Right lobe of liver (tissue), 6 donors: ENCODE data around the gene ZNF865. TPM values are rescaled to one million over a fixed set of nuclear protein-coding genes. Genes with fewer than 3 reads are reported as not detected.

Experiments used
- ATAC-seq, 4 donors: fragments of 200-7000 bp; cut with Tn5 transposase; one replicate each; pipeline ENCODE4 v1.9.1; 2020; ENCODE audit warnings: mild to moderate bottlenecking in 4 of 4, moderate library complexity in 4 of 4
- DNase-seq, 3 donors: peaks; one replicate each; pipeline ENCODE4 v3.0.0-alpha.2; 2020
- H3K27ac ChIP-seq, 3 donors: fragments of 200-600 bp; one replicate each; pipeline ENCODE4 v1.8.0; 2022
- H3K27me3 ChIP-seq, 2 donors: fragments of 200-600 bp; one replicate each; pipeline ENCODE4 v1.8.0; 2022
- H3K36me3 ChIP-seq, 4 donors: fragments of 200-600 bp; sonication (generic) in 1 of 4; one replicate each; pipeline versions ENCODE4 v1.5.1 to v1.8.0; 2017 to 2022; ENCODE audit warnings: control low read depth in 1 of 4
- H3K4me1 ChIP-seq, 4 donors: fragments of 200-600 bp; sonication (generic) in 1 of 4; one replicate each; pipeline versions ENCODE4 v1.5.1 to v1.8.0; 2017 to 2022; ENCODE audit warnings: control low read depth in 1 of 4
- H3K4me3 ChIP-seq, 3 donors: fragments of 200-600 bp; one replicate each; pipeline ENCODE4 v1.8.0; 2022
- H3K9me3 ChIP-seq, 4 donors: fragments of 200-600 bp; sonication (generic) in 1 of 4; one replicate each; pipeline versions ENCODE4 v1.5.1 to v1.8.0; 2017 to 2022; ENCODE audit warnings: control low read depth in 1 of 4
- POLR2A ChIP-seq: fragments of 450-650 bp; IDR thresholded peaks from one replicate; pipeline ENCODE4 v1.6.1; 2017; ENCODE audit warnings: antibody characterized with exemption, mild to moderate bottlenecking
- WGBS: methylation state at CpG from one replicate; pipeline ENCODE4 v1.1.6; 2018; ENCODE audit warnings: low coverage, low lambda C conversion rate; ENCODE audit not compliant: insufficient coverage; ENCODE audit errors: missing lambda C conversion rate; 5-methylcytosine and 5-hydroxymethylcytosine counted together
- intact Hi-C, 2 donors: fragments of 100-400 bp; cut with DNase I; formaldehyde crosslinking; loops; one replicate each; pipeline versions ENCODE4 v1.11.2 to v1.14.1; 2022
- total RNA-seq, 6 experiments: library from RNA; depleted of rRNA in 2 of 6; stranded (reverse); fragments of >200 nt in 2 of 6; fragmentation: NEBNext Ultra II Directional in 3 of 6; extraction: Animal tissue kit (Norgen Biotek cat#: 25700) in 3 of 6; gene quantifications; one replicate each; pipeline versions ENCODE4 v1.1.0 to v1.2.4, GENCODE V29; 2016 to 2023
- TF ChIP-seq, protein P1 (sequence below), 4 donors: fragments of 200-600 bp in 3 of 4; fragments of 450-650 bp in 1 of 4; IDR thresholded peaks; one replicate each; pipeline versions ENCODE4 v1.5.1 to v1.8.0; 2016 to 2022; ENCODE audit warnings: antibody characterized with exemption in 4 of 4, mild to moderate bottlenecking in 2 of 4
- donor health status: DM: no; HTN: yes; CAD: no.
- donor health status: DM: no; HTN: no; CAD: no.
- donor health status: DM: no; HTN: no; CAD: no.
- donor health status: DM: no; HTN: yes; CAD: no.
- donor health status: DM: no; HTN: yes; CAD: no.

Gene ZNF865
- total RNA-seq, 6 experiments from 2014 or later: 4.2 to 6.0 (median 4.7) TPM

DNA sequence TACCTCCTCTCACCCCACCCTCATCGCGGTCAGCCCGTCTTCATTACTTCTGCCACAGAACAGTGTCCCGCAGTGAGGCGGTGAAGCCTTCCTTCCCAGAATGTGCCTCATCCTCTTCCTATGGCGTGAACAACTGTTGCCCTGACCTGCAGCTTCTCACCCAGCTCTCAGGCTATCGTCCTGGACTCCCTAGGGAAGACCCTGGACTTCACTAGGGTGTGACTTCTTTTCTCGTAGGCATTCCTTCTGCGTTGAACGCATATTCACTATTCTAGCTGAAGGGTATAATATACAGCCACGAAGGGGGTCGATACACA, 982 bp downstream of the ZNF865 start:
- ATAC-seq (no peak), DNase-seq (no peak)
- peak overlapping the region; percentile 50 to 81 (median 77) for H3K4me3 ChIP-seq
- H3K36me3 ChIP-seq: no peaks in the 10 kb centered on the region
- H3K27me3 ChIP-seq: no peaks in the 10 kb centered on the region
- intact Hi-C loops: loop anchor here in 1 of 2 donors (5.0 kb wide), 1 partner anchor 89 kb away; no protein-coding TSS in a partner anchor
- peaks cover 0 to 13% (median 5%) of the 10 kb centered on the region in 4 donors for H3K4me1 ChIP-seq
- peak overlapping the region; percentile 76 to 83 (median 79) for H3K27ac ChIP-seq
- WGBS: 15% methylated on average over 11 of the region's 12 CpGs
- no peak for TF ChIP-seq POLR2A
- no peaks in the 10 kb centered on the region for H3K9me3 ChIP-seq

DNA sequence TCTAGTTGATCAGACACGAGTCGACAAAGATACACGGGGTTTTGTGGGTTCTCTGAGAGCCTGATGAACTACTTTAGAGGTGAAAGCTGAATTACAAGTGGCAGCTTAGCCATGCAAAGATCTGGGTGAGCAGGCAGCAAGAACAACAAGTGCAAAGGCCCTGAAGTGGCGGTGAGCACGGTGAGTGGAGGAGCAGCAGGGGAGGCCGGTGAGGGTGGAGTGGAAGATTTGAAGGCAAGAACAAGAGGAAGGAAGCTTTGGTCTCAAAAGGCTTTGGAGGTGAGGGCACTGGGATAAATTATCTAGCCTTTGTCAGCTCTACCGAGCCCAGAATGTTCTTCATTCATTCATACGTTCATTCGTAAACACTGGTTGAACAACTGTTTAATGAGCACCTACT, 1.4 kb downstream of the ZNF865 start:
- Histone ChIP-seq H3K36me3 (no peaks in the 10 kb centered on the region), H3K27me3 (no peaks in the 10 kb centered on the region), H3K9me3 (no peaks in the 10 kb centered on the region), H3K4me3 (peak overlapping the region in 2 of 3 donors; percentile 50 to 77), H3K4me1 (peaks cover 0 to 13% (median 5%) of the 10 kb centered on the region in 4 donors), H3K27ac (no peak overlapping the region)
- intact Hi-C loops: loop anchor here in 1 of 2 donors (5.0 kb wide), 1 partner anchor 90 kb away; no protein-coding TSS in a partner anchor
- no peak for TF ChIP-seq POLR2A
- TF ChIP-seq, protein P1, sequence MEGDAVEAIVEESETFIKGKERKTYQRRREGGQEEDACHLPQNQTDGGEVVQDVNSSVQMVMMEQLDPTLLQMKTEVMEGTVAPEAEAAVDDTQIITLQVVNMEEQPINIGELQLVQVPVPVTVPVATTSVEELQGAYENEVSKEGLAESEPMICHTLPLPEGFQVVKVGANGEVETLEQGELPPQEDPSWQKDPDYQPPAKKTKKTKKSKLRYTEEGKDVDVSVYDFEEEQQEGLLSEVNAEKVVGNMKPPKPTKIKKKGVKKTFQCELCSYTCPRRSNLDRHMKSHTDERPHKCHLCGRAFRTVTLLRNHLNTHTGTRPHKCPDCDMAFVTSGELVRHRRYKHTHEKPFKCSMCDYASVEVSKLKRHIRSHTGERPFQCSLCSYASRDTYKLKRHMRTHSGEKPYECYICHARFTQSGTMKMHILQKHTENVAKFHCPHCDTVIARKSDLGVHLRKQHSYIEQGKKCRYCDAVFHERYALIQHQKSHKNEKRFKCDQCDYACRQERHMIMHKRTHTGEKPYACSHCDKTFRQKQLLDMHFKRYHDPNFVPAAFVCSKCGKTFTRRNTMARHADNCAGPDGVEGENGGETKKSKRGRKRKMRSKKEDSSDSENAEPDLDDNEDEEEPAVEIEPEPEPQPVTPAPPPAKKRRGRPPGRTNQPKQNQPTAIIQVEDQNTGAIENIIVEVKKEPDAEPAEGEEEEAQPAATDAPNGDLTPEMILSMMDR (IDR thresholded peaks at IDR 0.05): no peak
- DNase-seq (no peak), ATAC-seq (no peak)
- WGBS: 72% methylated on average over 9 of the region's 9 CpGs

DNA sequence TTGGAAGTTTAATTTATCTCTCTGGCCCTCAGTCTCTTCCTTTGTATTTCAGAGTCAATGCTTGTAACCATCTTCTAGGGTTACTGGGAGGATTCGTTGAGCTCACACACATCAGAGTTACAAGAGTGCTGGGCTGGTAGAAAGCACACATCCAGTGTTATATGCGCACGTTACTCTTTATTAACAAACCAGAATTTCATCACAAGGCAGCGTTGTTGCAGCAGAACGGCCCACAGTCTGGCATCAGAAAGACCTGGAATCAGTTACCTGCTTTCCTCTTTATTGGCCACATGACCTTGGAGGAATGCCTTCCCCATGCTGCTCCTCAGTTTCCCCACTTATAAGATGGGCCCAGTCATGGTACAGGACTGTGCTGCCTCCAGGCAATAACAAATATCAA, 3.9 kb downstream of the ZNF865 start:
- Histone ChIP-seq H3K4me1 (peaks cover 0 to 11% (median 5%) of the 10 kb centered on the region in 4 donors), H3K36me3 (no peaks in the 10 kb centered on the region), H3K9me3 (no peaks in the 10 kb centered on the region), H3K27ac (no peak overlapping the region), H3K27me3 (no peaks in the 10 kb centered on the region), H3K4me3 (no peak overlapping the region)
- intact Hi-C loops: loop anchor here in 1 of 2 donors (5.0 kb wide), 1 partner anchor 92 kb away; no protein-coding TSS in a partner anchor
- WGBS: 33% methylated on average over 2 of the region's 5 CpGs
- no peak for DNase-seq
- ATAC-seq: no peak
- TF ChIP-seq, protein P1 (IDR thresholded peaks at IDR 0.05): no peak
- TF ChIP-seq POLR2A: no peak

DNA sequence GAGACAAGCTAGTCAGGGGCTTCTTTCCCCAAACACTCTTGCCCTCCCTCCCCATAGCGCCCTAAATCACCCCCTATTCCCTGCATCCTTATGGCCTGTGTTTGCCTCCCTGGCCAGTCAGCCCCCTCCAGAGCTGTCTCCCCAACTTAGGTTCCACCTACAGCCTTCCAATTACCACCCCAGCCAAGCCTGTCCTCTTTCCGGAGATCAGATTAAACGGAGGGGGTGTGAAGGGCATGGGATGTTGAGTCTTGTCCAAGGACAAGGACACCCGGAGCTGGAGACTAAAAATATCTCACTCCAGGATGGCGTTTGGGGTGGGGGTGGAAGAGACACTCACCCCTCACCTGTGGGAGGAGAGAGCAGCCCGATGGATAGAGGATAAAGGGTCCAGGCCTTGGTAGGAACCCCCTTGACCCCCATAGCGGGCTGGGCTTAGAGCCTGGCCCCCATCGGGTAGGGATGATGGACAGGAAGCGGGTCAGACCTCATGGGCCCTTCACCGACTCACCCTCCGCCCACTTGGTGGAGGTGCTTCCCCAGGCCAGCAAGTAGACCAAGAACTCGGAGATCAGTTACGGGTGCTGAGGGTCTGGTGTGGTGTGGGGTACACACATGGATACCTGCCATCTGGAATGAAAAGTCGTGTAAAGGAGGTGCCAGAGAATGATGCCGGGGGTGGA, 6.0 kb downstream of the ZNF865 start:
- no peaks in the 10 kb centered on the region for H3K27me3 ChIP-seq
- WGBS: 77% methylated on average over 12 of the region's 15 CpGs
- H3K4me3 ChIP-seq: no peak overlapping the region
- H3K9me3 ChIP-seq: no peaks in the 10 kb centered on the region
- no peak overlapping the region for H3K27ac ChIP-seq
- ATAC-seq (no peak), DNase-seq (no peak)
- intact Hi-C loops: no loop called here
- TF ChIP-seq, protein P1 (IDR thresholded peaks at IDR 0.05): no peak
- TF ChIP-seq POLR2A: no peak
- peaks cover 0 to 13% (median 0%) of the 10 kb centered on the region in 4 donors for H3K36me3 ChIP-seq
- H3K4me1 ChIP-seq: peaks cover 0 to 5% (median 3%) of the 10 kb centered on the region in 4 donors

DNA sequence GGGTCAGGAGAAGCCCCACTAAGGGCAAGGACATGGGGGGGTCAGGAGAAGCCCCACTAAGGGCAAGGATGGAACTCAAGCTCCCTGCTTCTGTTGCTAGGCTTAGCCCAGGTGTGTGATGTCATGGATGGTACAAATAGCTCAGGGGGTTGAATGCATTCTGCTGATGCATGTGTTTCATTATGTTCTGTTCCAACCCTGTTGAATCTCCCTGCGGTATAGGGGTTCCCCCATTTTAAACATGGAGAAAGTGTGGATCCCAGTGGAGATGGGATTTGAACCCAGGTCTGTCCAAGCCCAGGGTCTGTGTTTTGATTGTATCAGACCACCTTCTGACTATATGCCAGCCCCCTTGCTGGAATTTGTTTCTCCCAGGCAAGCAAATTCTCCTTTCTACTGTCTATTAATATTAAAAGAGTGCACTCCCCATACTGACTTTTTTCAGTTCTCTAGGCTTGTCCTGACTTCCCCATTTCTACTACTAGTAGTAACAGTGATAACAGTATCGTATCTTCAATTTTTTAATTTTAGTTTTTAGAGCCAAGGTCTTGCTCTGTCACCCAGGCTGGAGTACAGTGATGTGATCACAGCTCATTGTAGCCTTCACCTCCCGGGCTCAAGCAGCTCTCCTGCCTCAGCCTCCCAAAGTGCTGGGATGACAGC, 6.7 kb downstream of the ZNF865 start:
- WGBS: 66% methylated on average over 3 of the region's 3 CpGs
- H3K27me3 ChIP-seq: no peaks in the 10 kb centered on the region
- H3K36me3 ChIP-seq: peaks cover 0 to 14% (median 0%) of the 10 kb centered on the region in 4 donors
- DNase-seq (no peak), ATAC-seq (no peak)
- intact Hi-C loops: no loop called here
- no peak overlapping the region for H3K27ac ChIP-seq
- TF ChIP-seq POLR2A: no peak
- TF ChIP-seq, protein P1 (IDR thresholded peaks at IDR 0.05): no peak
- no peaks in the 10 kb centered on the region for H3K9me3 ChIP-seq
- no peak overlapping the region for H3K4me3 ChIP-seq
- H3K4me1 ChIP-seq: no peaks in the 10 kb centered on the region
